ENCODE measurements around the gene GABPB2. TPM values are rescaled to one million over a fixed set of nuclear protein-coding genes. Genes with fewer than 3 reads are reported as not detected.

Gene GABPB2
- total RNA-seq, 1 experiment from 2014 or later = 6.4 TPM

- no peak for DNase-seq
- BruUV-seq (replicated peaks) = no TSS peak
- POLR2A ChIA-PET (ENCODE audit: unreplicated experiment) = no interaction called here
Measured at GRCh38 chr1:151043163-151043562, 27.4 kb upstream of the GABPB2 start.

GRCh38 chr1:151047591-151047924 is 23.0 kb upstream of the GABPB2 start, which contains the start of gene C1orf56:
TSS of gene C1orf56 (plus strand) at chr1:151047751. CDS start at chr1:151047848, 97 bp downstream.
- Histone ChIP-seq H3K9me2 (replicated peaks; ENCODE audit: low read length) (no peaks in the 10 kb centered on the region), H3K36me3 (ENCODE audit: low read depth, low read length) (peaks cover 15% of the 10 kb centered on the region; the same call in 1 of the 2 replicates), H3K4me3 (ENCODE audit: low read length) (peak within 1 kb of the TSS; percentile 77), H3K9ac (ENCODE audit: low read length) (peak within 1 kb of the TSS; percentile 69), H4K20me1 (ENCODE audit: low read length) (no peaks in the 10 kb centered on the region), H3K27me3 (ENCODE audit: low read length) (no peaks in the 10 kb centered on the region), H3F3A (ENCODE audit: low read length, unreplicated experiment) (peaks cover 6% of the 10 kb centered on the region), H2AFZ (ENCODE audit: low read length) (peak within 1 kb of the TSS; percentile 90), H3K27ac (ENCODE audit: low read length) (peak within 1 kb of the TSS; percentile 12), H3K4me1 (ENCODE audit: insufficient read depth, low read length) (peaks cover 12% of the 10 kb centered on the region), H3K9me3 (ENCODE audit: low read length) (no peaks in the 10 kb centered on the region), H3K4me2 (ENCODE audit: low read length) (peak within 1 kb of the TSS; percentile 93), H3K79me2 (ENCODE audit: low read length) (no peaks in the 10 kb centered on the region)
- no TSS peak for BruUV-seq (replicated peaks)
- ATAC-seq (peak; percentile 78), DNase-seq (peak; percentile 76)
- TF ChIP-seq EZH2phosphoT487 (IDR thresholded peaks at IDR 0.05; ENCODE audit: borderline replicate concordance, low read length) (no peak), EZH2 (IDR thresholded peaks at IDR 0.05; ENCODE audit: low read length, unreplicated experiment) (no peak)
- TF ChIP-seq, protein P1, sequence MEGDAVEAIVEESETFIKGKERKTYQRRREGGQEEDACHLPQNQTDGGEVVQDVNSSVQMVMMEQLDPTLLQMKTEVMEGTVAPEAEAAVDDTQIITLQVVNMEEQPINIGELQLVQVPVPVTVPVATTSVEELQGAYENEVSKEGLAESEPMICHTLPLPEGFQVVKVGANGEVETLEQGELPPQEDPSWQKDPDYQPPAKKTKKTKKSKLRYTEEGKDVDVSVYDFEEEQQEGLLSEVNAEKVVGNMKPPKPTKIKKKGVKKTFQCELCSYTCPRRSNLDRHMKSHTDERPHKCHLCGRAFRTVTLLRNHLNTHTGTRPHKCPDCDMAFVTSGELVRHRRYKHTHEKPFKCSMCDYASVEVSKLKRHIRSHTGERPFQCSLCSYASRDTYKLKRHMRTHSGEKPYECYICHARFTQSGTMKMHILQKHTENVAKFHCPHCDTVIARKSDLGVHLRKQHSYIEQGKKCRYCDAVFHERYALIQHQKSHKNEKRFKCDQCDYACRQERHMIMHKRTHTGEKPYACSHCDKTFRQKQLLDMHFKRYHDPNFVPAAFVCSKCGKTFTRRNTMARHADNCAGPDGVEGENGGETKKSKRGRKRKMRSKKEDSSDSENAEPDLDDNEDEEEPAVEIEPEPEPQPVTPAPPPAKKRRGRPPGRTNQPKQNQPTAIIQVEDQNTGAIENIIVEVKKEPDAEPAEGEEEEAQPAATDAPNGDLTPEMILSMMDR (conservative IDR thresholded peaks at IDR 0.05; ENCODE audit: low read depth, low read length) = no peak
- CTCF ChIA-PET = interaction anchor here (0.5 to 1.1 kb wide), 5 partner anchors 10 to 861 kb away, joined by 3 to 4 read pairs (median 4); partner anchors contain the start of gene CDC42SE1
- POLR2A ChIA-PET (ENCODE audit: unreplicated experiment) = no interaction called here
- intact Hi-C loops (cut with micrococcal nuclease) = loop anchor here (5.0 kb wide), 1 partner anchor 40 kb away; the partner anchor contains the start of genes MINDY1 and PRUNE1

More at GRCh38 chr1:151043163-151043562, 27.4 kb upstream of the GABPB2 start:
- Histone ChIP-seq H3F3A (ENCODE audit: low read length, unreplicated experiment) (no peaks in the 10 kb centered on the region), H3K36me3 (ENCODE audit: low read depth, low read length) (no peaks in the 10 kb centered on the region), H3K9me2 (replicated peaks; ENCODE audit: low read length) (no peaks in the 10 kb centered on the region), H3K9ac (ENCODE audit: low read length) (no peak overlapping the region), H3K4me3 (ENCODE audit: low read length) (no peak overlapping the region), H3K27ac (ENCODE audit: low read length) (no peak overlapping the region), H4K20me1 (ENCODE audit: low read length) (no peaks in the 10 kb centered on the region), H3K27me3 (ENCODE audit: low read length) (no peaks in the 10 kb centered on the region), H3K4me2 (ENCODE audit: low read length) (no peak overlapping the region), H2AFZ (ENCODE audit: low read length) (no peak overlapping the region), H3K9me3 (ENCODE audit: low read length) (no peaks in the 10 kb centered on the region), H3K79me2 (ENCODE audit: low read length) (no peaks in the 10 kb centered on the region), H3K4me1 (ENCODE audit: insufficient read depth, low read length) (peaks cover 6% of the 10 kb centered on the region; the same call in 1 of the 2 replicates)
- intact Hi-C loops (cut with micrococcal nuclease) = no loop called here
- ATAC-seq = no peak
- CTCF ChIA-PET = no interaction called here
- TF ChIP-seq, protein P1 (conservative IDR thresholded peaks at IDR 0.05; ENCODE audit: low read depth, low read length) = no peak
- TF ChIP-seq EZH2 (IDR thresholded peaks at IDR 0.05; ENCODE audit: low read length, unreplicated experiment) (no peak), EZH2phosphoT487 (IDR thresholded peaks at IDR 0.05; ENCODE audit: borderline replicate concordance, low read length) (no peak)

All from PC-3 (cell line).